GM18951 (cell line): ENCODE results near the gene CACNA1C.

Experiments used
- POLR2A ChIP-seq: IDR thresholded peaks from 4 replicates; pipeline ENCODE4 v1.6.1; 2011; ENCODE audit warnings: mild to moderate bottlenecking; ENCODE audit not compliant: insufficient read length, insufficient read depth; ENCODE audit errors: extremely low read depth
- in situ Hi-C: fragments of 300-500 bp; cut with MboI; formaldehyde crosslinking; loops from one replicate; pipeline ENCODE4 v1.12.0; 2022; ENCODE audit warnings: low sequenced_read_pairs, mixed read lengths, inconsistent platforms; ENCODE audit not compliant: unreplicated experiment

Gene CACNA1C

GRCh38 chr12:2625289-2625612 lies 572.5 kb downstream of the CACNA1C start:
- in situ Hi-C loops: no loop called here
- TF ChIP-seq POLR2A: no peak

GRCh38 chr12:2627076-2627834 lies 574.5 kb downstream of the CACNA1C start:
- in situ Hi-C loops: no loop called here
- TF ChIP-seq POLR2A: no peak

GRCh38 chr12:2627835-2628191 lies 575.0 kb downstream of the CACNA1C start:
- in situ Hi-C loops: no loop called here
- no peak for TF ChIP-seq POLR2A

GRCh38 chr12:2628401-2628800 lies 575.6 kb downstream of the CACNA1C start:
- no peak for TF ChIP-seq POLR2A
- in situ Hi-C loops: no loop called here

GRCh38 chr12:2629051-2629450 lies 576.3 kb downstream of the CACNA1C start:
- in situ Hi-C loops: no loop called here
- TF ChIP-seq POLR2A: no peak

GRCh38 chr12:2631653-2632350 lies 579.0 kb downstream of the CACNA1C start:
- in situ Hi-C loops: no loop called here
- TF ChIP-seq POLR2A: no peak

- no peak for TF ChIP-seq POLR2A
- in situ Hi-C loops: no loop called here
Observed at GRCh38 chr12:2633176-2633824, 580.5 kb downstream of the CACNA1C start.

GRCh38 chr12:2633825-2634200 lies 581.0 kb downstream of the CACNA1C start:
- in situ Hi-C loops: no loop called here
- no peak for TF ChIP-seq POLR2A

GRCh38 chr12:2634471-2634870 lies 581.7 kb downstream of the CACNA1C start:
- in situ Hi-C loops: no loop called here
- no peak for TF ChIP-seq POLR2A

- no peak for TF ChIP-seq POLR2A
- in situ Hi-C loops: no loop called here
Observed at GRCh38 chr12:2636741-2637340, 584.1 kb downstream of the CACNA1C start.

GRCh38 chr12:2637371-2637770 lies 584.6 kb downstream of the CACNA1C start:
- TF ChIP-seq POLR2A: no peak
- in situ Hi-C loops: no loop called here

GRCh38 chr12:2638273-2639019 lies 585.7 kb downstream of the CACNA1C start:
- TF ChIP-seq POLR2A: no peak
- in situ Hi-C loops: no loop called here

- no peak for TF ChIP-seq POLR2A
Observed at GRCh38 chr12:2639020-2639298, 586.2 kb downstream of the CACNA1C start.

More at GRCh38 chr12:2639020-2639298, 586.2 kb downstream of the CACNA1C start:
- in situ Hi-C loops: no loop called here
